Erythroblast (primary cell): ENCODE data around the gene SOCS4.

Source experiments
- GATA1 ChIP-seq: IDR thresholded peaks from 2 replicates; pipeline ENCODE4 v1.6.1; 2011; ENCODE audit warnings: low read depth, mild to moderate bottlenecking, control low read depth, low read length, moderate library complexity
- POLR2A ChIP-seq: IDR thresholded peaks from 2 replicates; pipeline ENCODE4 v1.6.1; 2011; ENCODE audit warnings: mild to moderate bottlenecking, low read length

DNA sequence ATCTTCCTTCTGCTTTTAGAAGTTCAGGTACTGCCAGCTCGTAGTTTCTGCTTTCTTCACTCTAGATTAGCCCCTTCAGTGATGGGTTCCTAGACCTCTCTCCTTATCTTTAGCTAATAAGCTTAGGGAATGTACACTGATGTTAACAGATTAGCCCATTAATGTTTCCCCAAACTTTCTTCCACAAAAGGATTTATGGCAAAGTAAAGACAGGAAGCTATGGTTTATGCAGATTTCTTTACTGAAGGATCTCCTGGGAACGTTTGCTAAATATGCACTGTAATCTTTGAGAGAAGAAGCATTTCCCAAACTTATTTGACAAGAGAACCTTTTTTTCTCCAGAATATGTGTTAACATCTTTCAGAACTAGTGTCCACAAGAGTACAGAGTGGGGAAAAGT, 4.2 kb downstream of the SOCS4 start:
- TF ChIP-seq POLR2A (no peak), GATA1 (no peak)
